ENCODE measurements around the gene L1CAM.

Gene L1CAM

GRCh38 chrX:153903238-153903980, 17.4 kb upstream of the L1CAM start:
- peak overlapping the region in 1 of 2 donors; percentile 65 for H3K27ac ChIP-seq
- TF ChIP-seq, protein P1, sequence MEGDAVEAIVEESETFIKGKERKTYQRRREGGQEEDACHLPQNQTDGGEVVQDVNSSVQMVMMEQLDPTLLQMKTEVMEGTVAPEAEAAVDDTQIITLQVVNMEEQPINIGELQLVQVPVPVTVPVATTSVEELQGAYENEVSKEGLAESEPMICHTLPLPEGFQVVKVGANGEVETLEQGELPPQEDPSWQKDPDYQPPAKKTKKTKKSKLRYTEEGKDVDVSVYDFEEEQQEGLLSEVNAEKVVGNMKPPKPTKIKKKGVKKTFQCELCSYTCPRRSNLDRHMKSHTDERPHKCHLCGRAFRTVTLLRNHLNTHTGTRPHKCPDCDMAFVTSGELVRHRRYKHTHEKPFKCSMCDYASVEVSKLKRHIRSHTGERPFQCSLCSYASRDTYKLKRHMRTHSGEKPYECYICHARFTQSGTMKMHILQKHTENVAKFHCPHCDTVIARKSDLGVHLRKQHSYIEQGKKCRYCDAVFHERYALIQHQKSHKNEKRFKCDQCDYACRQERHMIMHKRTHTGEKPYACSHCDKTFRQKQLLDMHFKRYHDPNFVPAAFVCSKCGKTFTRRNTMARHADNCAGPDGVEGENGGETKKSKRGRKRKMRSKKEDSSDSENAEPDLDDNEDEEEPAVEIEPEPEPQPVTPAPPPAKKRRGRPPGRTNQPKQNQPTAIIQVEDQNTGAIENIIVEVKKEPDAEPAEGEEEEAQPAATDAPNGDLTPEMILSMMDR (IDR thresholded peaks at IDR 0.05), result no peak
- DNase-seq (ENCODE audit: low spot score), result no peak
- no peak overlapping the region for H3K4me3 ChIP-seq

GRCh38 chrX:153902385-153902784, 16.4 kb upstream of the L1CAM start:
- H3K27ac ChIP-seq, result no peak overlapping the region
- no peak overlapping the region for H3K4me3 ChIP-seq
- TF ChIP-seq, protein P1 (IDR thresholded peaks at IDR 0.05), result no peak
- no peak for DNase-seq (ENCODE audit: low spot score)

DNA sequence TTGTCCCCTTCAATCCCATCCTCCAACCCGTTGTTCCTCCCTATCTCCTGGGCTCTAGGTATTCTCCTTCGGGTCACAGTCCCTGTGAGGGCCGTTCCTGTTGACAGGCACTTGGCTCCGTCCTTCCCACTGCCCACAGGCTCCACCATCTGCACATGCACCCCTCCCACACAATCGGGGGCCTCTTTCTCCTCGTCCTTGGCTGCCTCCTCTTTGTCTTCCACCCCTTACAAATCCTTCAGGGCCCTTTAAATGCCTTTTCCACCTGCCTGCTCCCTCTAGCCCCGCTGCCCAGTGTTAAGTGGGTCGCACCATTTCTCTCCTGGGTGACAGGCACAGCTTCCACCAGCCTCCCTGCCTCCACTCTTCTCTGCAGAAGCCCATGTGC, 15.8 kb upstream of the L1CAM start:
- Histone ChIP-seq H3K4me3 (no peak overlapping the region), H3K27ac (no peak overlapping the region)
- TF ChIP-seq, protein P1 (IDR thresholded peaks at IDR 0.05), result no peak
- DNase-seq (ENCODE audit: low spot score), result no peak

GRCh38 chrX:153900831-153901752, 15.1 kb upstream of the L1CAM start:
- TF ChIP-seq, protein P1 (IDR thresholded peaks at IDR 0.05), result no peak
- Histone ChIP-seq H3K4me3 (no peak overlapping the region), H3K27ac (peak overlapping the region in 1 of 2 donors; percentile 45)
- DNase-seq (ENCODE audit: low spot score), result no peak

GRCh38 chrX:153897899-153898298, 11.9 kb upstream of the L1CAM start:
- DNase-seq (ENCODE audit: low spot score), result no peak
- Histone ChIP-seq H3K4me3 (no peak overlapping the region), H3K27ac (no peak overlapping the region)
- TF ChIP-seq, protein P1 (IDR thresholded peaks at IDR 0.05), result no peak

DNA sequence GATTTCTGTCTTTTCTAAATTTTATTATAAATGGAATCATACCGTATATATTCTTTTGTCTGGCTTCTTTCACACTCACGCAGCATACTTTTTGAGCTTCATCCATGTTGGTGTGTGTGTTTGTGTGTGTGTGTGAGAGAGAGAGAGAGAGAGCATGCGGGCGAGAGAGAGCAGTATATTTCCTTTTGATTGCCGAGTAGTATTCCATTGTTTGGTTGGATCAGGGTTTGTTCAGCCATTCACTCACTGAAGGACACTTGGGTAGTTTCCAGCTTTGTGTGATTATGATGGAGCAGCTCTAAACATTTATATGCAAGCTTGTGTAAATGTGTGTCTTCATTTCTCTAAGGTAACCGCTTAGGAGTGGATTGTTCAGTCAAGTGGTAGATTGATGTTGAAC, 3.1 kb upstream of the L1CAM start:
- no peak overlapping the region for H3K4me3 ChIP-seq
- TF ChIP-seq, protein P1 (IDR thresholded peaks at IDR 0.05), result no peak
- H3K27ac ChIP-seq, result no peak overlapping the region
- DNase-seq (ENCODE audit: low spot score), result no peak

All from coronary artery (tissue), 2 donors.